K562 (cell line): Measurements from ENCODE around the gene MEI4. TPM values are rescaled to one million over a fixed set of nuclear protein-coding genes. Genes with fewer than 3 reads are reported as not detected.

ENCODE experiments used
- ATAC-seq: fragments of 200-7000 bp; cut with Tn5 transposase; 3 replicates; pipeline ENCODE4 v1.9.1; 2020; ENCODE audit warnings: moderate library complexity
- BruUV-seq: library from RNA; stranded (reverse); fragments of 400-500 nt; replicated peaks from 2 replicates; lab custom pipeline; 2021; lab: Mats Ljungman, UMichigan
- CTCF ChIA-PET: fragments of 300-600 bp; formaldehyde crosslinking; extraction: SDS; loops from one replicate; lab custom pipeline; 2021; ENCODE audit warnings: low intra/inter-chr PET ratio; lab: Yijun Ruan, JAX
- POLR2A ChIA-PET: fragments of 300-600, 350-650 bp; sonication (Branson Sonifier 250); formaldehyde crosslinking; extraction: SDS; loops from one replicate; lab custom pipeline; 2021; ENCODE audit warnings: antibody characterized with exemption, inconsistent platforms; lab: Yijun Ruan, JAX
- DNase-seq, 4 experiments: peaks; one replicate each; pipeline versions ENCODE4 v3.0.0 to v3.0.0-alpha.2; 2011 to 2018; ENCODE audit warnings: low spot score in 3 of 4, mixed read lengths in 3 of 4; ENCODE audit errors: extremely low read depth in 1 of 4
- FAIRE-seq: peaks from 2 replicates; lab custom pipeline; 2011; peaks lifted over from hg19 to GRCh38; lab: Jason Lieb, UNC
- H2AFZ ChIP-seq: 2 replicates; pipeline ENCODE4 v1.6.0; 2011; ENCODE audit warnings: low read depth, low read length, control low read depth, inconsistent platforms
- H3K27ac ChIP-seq: fragments of 200-600 bp; 3 replicates; pipeline ENCODE4 v1.8.0; 2011; ENCODE audit warnings: low read depth, mild to moderate bottlenecking, control low read depth, inconsistent platforms, low read length, moderate library complexity, mixed read lengths; ENCODE audit errors: extremely low read depth
- H3K27me3 ChIP-seq, 2 experiments: fragments of 300-600 bp in 1 of 2; 2 replicates in 1 of 2; 3 replicates in 1 of 2; pipeline versions ENCODE4 v1.6.0 to v1.8.0; 2011; ENCODE audit warnings: inconsistent platforms in 2 of 2, low read length in 2 of 2, mild to moderate bottlenecking in 1 of 2, mixed read lengths in 1 of 2, moderate library complexity in 1 of 2; ENCODE audit not compliant: control insufficient read depth in 2 of 2, insufficient read depth in 2 of 2
- H3K36me3 ChIP-seq: fragments of 300-600 bp; 3 replicates; pipeline ENCODE4 v1.8.0; 2011; ENCODE audit warnings: mild to moderate bottlenecking, low read length, inconsistent platforms; ENCODE audit not compliant: control insufficient read depth, insufficient read depth
- H3K4me1 ChIP-seq, 2 experiments: fragments of 200-600 bp in 1 of 2; replicated peaks in 1 of 2; 2 replicates in 1 of 2; 3 replicates in 1 of 2; pipeline versions ENCODE4 v1.5.1 to v1.8.0; 2011; ENCODE audit warnings: inconsistent platforms in 2 of 2, low read length in 2 of 2, mild to moderate bottlenecking in 1 of 2, mixed read lengths in 1 of 2, moderate library complexity in 1 of 2; ENCODE audit not compliant: control insufficient read depth in 2 of 2, insufficient read depth in 2 of 2
- H3K4me2 ChIP-seq: 2 replicates; pipeline ENCODE4 v1.6.1; 2011; ENCODE audit warnings: low read length, control low read depth, inconsistent platforms, mixed read lengths; ENCODE audit not compliant: insufficient read depth
- H3K4me3 ChIP-seq: fragments of 200-600 bp; sonication (generic), shearing (Covaris generic); 2 replicates; pipeline ENCODE4 v1.5.1; 2016; ENCODE audit warnings: control low read depth, inconsistent platforms
- H3K79me2 ChIP-seq: fragments of 200-600 bp; 3 replicates; pipeline ENCODE4 v1.8.0; 2011; ENCODE audit warnings: low read length, inconsistent platforms; ENCODE audit not compliant: control insufficient read depth, insufficient read depth
- H3K9ac ChIP-seq, 2 experiments: 2 replicates each; pipeline versions ENCODE4 v1.6.0 to v1.6.1; 2011; ENCODE audit warnings: low read depth in 2 of 2, low read length in 2 of 2, control low read depth in 1 of 2, inconsistent platforms in 1 of 2, mild to moderate bottlenecking in 1 of 2, mixed read lengths in 1 of 2; ENCODE audit not compliant: insufficient read depth in 1 of 2
- H3K9me1 ChIP-seq: one replicate; pipeline ENCODE4 v1.6.0; 2011; ENCODE audit warnings: inconsistent platforms, mild to moderate bottlenecking, low read length, moderate library complexity; ENCODE audit not compliant: control insufficient read depth, insufficient read depth
- H3K9me3 ChIP-seq: replicated peaks from 2 replicates; pipeline ENCODE4 v1.5.1; 2011; ENCODE audit warnings: low read depth, low read length, inconsistent platforms; ENCODE audit not compliant: control insufficient read depth, insufficient read depth
- H4K20me1 ChIP-seq: replicated peaks from 2 replicates; pipeline ENCODE4 v1.6.1; 2011; ENCODE audit warnings: low read length, inconsistent platforms, mixed read lengths; ENCODE audit not compliant: control insufficient read depth, insufficient read depth
- CBFA2T3 ChIP-seq: fragments of 450-650 bp; IDR thresholded peaks from 2 replicates; pipeline ENCODE4 v1.6.1; 2017
- KAT7 ChIP-seq: sonication (generic); formaldehyde crosslinking; IDR thresholded peaks from 2 replicates; pipeline ENCODE4 v1.8.0; 2022; ENCODE audit warnings: missing genetic modification reagents, mild to moderate bottlenecking, borderline replicate concordance
- POLR2G ChIP-seq: fragments of 200-400 bp; formaldehyde crosslinking; IDR thresholded peaks from 2 replicates; pipeline ENCODE4 v1.6.1; 2017; ENCODE audit warnings: low read depth, mild to moderate bottlenecking, antibody characterized with exemption, low read length, moderate library complexity
- SETDB1 ChIP-seq: IDR thresholded peaks from one replicate; pipeline ENCODE4 v1.6.1; 2012; ENCODE audit warnings: low read length, control low read depth, inconsistent platforms
- ZNF124 ChIP-seq: sonication (generic); formaldehyde crosslinking; IDR thresholded peaks from 2 replicates; pipeline ENCODE4 v1.8.1; 2022; ENCODE audit warnings: missing genetic modification reagents
- WGBS: fragments of 100-300 bp; shearing (Covaris generic); methylation state at CpG from one replicate; pipeline ENCODE4 v1.1.6; 2016; ENCODE audit warnings: low coverage, mixed read lengths; ENCODE audit not compliant: insufficient coverage; ENCODE audit errors: missing lambda C conversion rate; 5-methylcytosine and 5-hydroxymethylcytosine counted together
- in situ Hi-C: fragments of 300-500 bp; cut with MboI; formaldehyde crosslinking; loops from 4 replicates; pipeline ENCODE4 v1.15.0; 2018; ENCODE audit warnings: inconsistent platforms, mixed read lengths
- intact Hi-C: fragments of 100-400 bp; cut with micrococcal nuclease; formaldehyde crosslinking; loops from 2 replicates; pipeline ENCODE4 v1.14.2; 2022
- polyA plus RNA-seq, 8 experiments: library from polyadenylated mRNA; depleted of rRNA in 4 of 8; stranded (reverse) in 5 of 8; unstranded in 3 of 8; fragments of >200 nt; fragmentation: Nextera tagmentation in 2 of 8; fragmentation: Illumina TruSeq in 1 of 8; extraction: Ambion mirVana in 2 of 8; extraction: Trizol in 1 of 8; gene quantifications; 2 replicates each; pipeline versions ENCODE4 v1.2.1 to v1.2.3, GENCODE V29; 2011 to 2014; ENCODE audit warnings: inconsistent platforms in 1 of 8, missing spikeins in 1 of 8
- total RNA-seq, 7 experiments: library from RNA; depleted of rRNA in 6 of 7; stranded (reverse); fragments of >200 nt in 6 of 7; fragmentation: Illumina TruSeq in 2 of 7; extraction: Trizol in 2 of 7; gene quantifications; 2 replicates each; pipeline versions ENCODE4 v1.2.1 to v1.2.3, GENCODE V29; 2011 to 2021; ENCODE audit warnings: low replicate concordance in 1 of 7
- TF ChIP-seq, protein P1 (sequence below): fragments of 450-650 bp; formaldehyde crosslinking; IDR thresholded peaks from 2 replicates; pipeline ENCODE4 v1.4.0; 2020; ENCODE audit warnings: mild to moderate bottlenecking
- TF ChIP-seq, protein P2 (sequence below): fragments of 250-450 bp; sonication (Bioruptor Pico); IDR thresholded peaks from 2 replicates; pipeline ENCODE4 v1.5.0; 2020; ENCODE audit warnings: mild to moderate bottlenecking, borderline replicate concordance

The MEI4 gene
- total and polyA plus RNA-seq, 9 of the 15 experiments (the other 6 are each of a cell fraction or from before 2014, with no cell fraction given): not detected

DNA sequence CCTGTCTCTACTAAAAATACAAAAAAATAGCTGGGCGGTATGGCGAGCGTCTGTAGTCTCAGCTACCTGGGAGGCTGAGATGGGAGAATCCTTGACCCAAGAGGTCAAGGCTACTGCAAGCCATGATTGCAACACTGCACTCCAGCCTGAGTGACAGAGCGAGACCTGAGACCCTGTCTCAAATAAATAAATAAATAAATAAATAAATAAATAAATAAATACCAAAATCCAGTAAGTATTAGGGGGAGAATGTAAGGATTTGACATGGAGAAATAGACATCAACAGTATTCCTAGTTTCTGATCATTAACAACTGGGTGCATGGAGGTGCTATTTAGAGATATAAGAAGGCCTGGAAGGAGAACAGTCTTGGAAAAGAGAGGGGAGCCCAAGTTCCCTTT lies 125.7 kb downstream of the MEI4 start:
- TF ChIP-seq, protein P1, sequence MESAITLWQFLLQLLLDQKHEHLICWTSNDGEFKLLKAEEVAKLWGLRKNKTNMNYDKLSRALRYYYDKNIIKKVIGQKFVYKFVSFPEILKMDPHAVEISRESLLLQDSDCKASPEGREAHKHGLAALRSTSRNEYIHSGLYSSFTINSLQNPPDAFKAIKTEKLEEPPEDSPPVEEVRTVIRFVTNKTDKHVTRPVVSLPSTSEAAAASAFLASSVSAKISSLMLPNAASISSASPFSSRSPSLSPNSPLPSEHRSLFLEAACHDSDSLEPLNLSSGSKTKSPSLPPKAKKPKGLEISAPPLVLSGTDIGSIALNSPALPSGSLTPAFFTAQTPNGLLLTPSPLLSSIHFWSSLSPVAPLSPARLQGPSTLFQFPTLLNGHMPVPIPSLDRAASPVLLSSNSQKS (CRISPR knock-in tag): no peak
- TF ChIP-seq CBFA2T3 (no peak), ZNF124 (no peak), KAT7 (CRISPR knock-in tag) (no peak), POLR2G (no peak), SETDB1 (no peak)
- TF ChIP-seq, protein P2, sequence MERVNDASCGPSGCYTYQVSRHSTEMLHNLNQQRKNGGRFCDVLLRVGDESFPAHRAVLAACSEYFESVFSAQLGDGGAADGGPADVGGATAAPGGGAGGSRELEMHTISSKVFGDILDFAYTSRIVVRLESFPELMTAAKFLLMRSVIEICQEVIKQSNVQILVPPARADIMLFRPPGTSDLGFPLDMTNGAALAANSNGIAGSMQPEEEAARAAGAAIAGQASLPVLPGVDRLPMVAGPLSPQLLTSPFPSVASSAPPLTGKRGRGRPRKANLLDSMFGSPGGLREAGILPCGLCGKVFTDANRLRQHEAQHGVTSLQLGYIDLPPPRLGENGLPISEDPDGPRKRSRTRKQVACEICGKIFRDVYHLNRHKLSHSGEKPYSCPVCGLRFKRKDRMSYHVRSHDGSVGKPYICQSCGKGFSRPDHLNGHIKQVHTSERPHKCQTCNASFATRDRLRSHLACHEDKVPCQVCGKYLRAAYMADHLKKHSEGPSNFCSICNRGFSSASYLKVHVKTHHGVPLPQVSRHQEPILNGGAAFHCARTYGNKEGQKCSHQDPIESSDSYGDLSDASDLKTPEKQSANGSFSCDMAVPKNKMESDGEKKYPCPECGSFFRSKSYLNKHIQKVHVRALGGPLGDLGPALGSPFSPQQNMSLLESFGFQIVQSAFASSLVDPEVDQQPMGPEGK: no peak
- no peaks in the 10 kb centered on the region for H3K79me2 ChIP-seq
- H3K27me3 ChIP-seq: no peaks in the 10 kb centered on the region
- H4K20me1 ChIP-seq: no peaks in the 10 kb centered on the region
- H3K9ac ChIP-seq: no peak overlapping the region
- no peak overlapping the region for H2AFZ ChIP-seq
- 0% methylated on average over 4 of the region's 4 CpGs for WGBS
- no peaks in the 10 kb centered on the region for H3K9me1 ChIP-seq
- ATAC-seq (no peak), FAIRE-seq (no peak), DNase-seq (no peak)
- intact Hi-C loops (no loop called here), in situ Hi-C loops (no loop called here)
- H3K4me3 ChIP-seq: no peak overlapping the region
- H3K4me2 ChIP-seq: no peak overlapping the region
- no TSS peak for BruUV-seq
- H3K36me3 ChIP-seq: no peaks in the 10 kb centered on the region
- no peaks in the 10 kb centered on the region; the same call in 1 of the 2 replicates for H3K9me3 ChIP-seq
- ChIA-PET POLR2A (no interaction called here), CTCF (no interaction called here)
- no peaks in the 10 kb centered on the region for H3K4me1 ChIP-seq
- no peak overlapping the region for H3K27ac ChIP-seq
